ENCODE measurements around the gene PANK3. TPM values are rescaled to one million over a fixed set of nuclear protein-coding genes. Genes with fewer than 3 reads are reported as not detected.
"Not testable (repeated sequence)": the region's sequence is repeated elsewhere in the genome, so short reads cannot be mapped to it uniquely, and the experiment has no call there.

PANK3 gene
- total RNA-seq, 4 donors from 2014 or later = 30.6 to 43.0 (median 35.3) TPM

DNA sequence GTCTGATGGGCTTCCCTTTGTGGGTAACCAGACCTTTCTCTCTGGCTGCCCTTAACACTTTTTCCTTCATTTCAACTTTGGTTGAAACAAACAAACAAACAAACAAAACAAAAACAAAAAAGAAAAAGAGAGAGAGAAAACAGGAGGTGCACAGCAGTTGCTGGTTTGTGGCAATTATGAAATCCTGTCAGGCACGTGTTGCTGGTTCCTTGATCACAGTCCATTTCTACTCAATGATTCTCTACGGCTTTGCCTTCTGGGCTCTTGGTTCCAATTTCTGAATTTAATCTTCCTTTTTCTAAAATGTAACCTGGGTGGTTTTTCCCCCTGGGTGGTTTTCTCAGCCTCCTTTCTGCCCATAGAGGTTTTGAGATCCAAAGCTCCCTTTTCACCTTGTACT lies 17.8 kb upstream of the PANK3 start:
- TF ChIP-seq EP300 (IDR thresholded peaks at IDR 0.05) (no peak), POLR2AphosphoS5 (IDR thresholded peaks at IDR 0.05) (no peak), POLR2A (IDR thresholded peaks at IDR 0.05) (no peak)
- TF ChIP-seq, protein P1, sequence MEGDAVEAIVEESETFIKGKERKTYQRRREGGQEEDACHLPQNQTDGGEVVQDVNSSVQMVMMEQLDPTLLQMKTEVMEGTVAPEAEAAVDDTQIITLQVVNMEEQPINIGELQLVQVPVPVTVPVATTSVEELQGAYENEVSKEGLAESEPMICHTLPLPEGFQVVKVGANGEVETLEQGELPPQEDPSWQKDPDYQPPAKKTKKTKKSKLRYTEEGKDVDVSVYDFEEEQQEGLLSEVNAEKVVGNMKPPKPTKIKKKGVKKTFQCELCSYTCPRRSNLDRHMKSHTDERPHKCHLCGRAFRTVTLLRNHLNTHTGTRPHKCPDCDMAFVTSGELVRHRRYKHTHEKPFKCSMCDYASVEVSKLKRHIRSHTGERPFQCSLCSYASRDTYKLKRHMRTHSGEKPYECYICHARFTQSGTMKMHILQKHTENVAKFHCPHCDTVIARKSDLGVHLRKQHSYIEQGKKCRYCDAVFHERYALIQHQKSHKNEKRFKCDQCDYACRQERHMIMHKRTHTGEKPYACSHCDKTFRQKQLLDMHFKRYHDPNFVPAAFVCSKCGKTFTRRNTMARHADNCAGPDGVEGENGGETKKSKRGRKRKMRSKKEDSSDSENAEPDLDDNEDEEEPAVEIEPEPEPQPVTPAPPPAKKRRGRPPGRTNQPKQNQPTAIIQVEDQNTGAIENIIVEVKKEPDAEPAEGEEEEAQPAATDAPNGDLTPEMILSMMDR (IDR thresholded peaks at IDR 0.05) = no peak
- no peaks in the 10 kb centered on the region for H3K36me3 ChIP-seq
- no peaks in the 10 kb centered on the region for H3K4me1 ChIP-seq
- H3K27me3 ChIP-seq = peaks cover 10% of the 10 kb centered on the region
- 78 to 81% methylated on average over 2 of the region's 2 CpGs for WGBS, 2 donors (ENCODE audit: low coverage in 1 of 2)
- no peak overlapping the region for H3K27ac ChIP-seq
- no peak overlapping the region for H3K4me3 ChIP-seq
- H3K9me3 ChIP-seq = no peaks in the 10 kb centered on the region
- no peak for ATAC-seq

DNA sequence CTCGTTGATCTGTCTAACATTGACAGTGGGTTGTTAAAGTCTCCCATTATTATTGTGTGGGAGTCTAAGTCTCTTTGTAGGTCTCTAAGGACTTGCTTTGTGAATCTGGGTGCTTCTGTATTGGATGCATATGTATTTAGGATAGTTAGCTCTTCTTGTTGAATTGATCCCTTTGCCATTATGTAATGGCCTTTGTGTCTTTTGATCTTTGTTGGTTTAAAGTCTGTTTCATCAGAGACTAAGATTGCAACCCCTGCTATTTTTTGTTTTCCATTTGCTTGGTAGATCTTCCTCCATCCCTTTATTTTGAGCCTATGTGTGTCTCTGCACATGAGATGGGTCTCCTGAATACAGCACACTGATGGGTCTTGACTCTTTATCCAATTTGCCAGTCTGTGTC lies 17.0 kb upstream of the PANK3 start:
- not testable (repeated sequence) for ATAC-seq, H3K36me3 ChIP-seq, H3K4me1 ChIP-seq, H3K27me3 ChIP-seq, H3K27ac ChIP-seq, H3K4me3 ChIP-seq, H3K9me3 ChIP-seq
- WGBS, 2 donors (ENCODE audit: low coverage in 1 of 2) = 20 to 73% methylated on average over 1 of the region's 1 CpG

DNA sequence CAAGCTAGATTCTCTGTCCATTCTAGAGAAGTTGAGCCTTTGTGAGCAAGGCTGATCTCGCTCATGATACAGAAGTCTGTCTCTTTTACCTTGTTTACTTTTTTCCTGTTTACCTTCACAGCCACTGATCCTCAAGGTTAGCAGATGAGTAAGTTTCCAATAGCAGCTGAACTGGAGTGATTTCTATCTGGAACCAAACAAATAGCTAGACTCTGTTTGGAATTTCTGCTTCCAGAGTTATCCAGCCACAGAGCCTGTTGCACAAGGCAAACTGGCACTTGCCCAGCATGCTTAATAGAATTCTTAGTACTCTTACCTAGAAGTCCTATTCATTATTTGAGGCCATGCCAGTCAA lies 12.8 kb upstream of the PANK3 start:
- WGBS, 2 donors (ENCODE audit: low coverage in 1 of 2) = 93 to 100% methylated on average over 1 of the region's 1 CpG
- no peaks in the 10 kb centered on the region for H3K4me1 ChIP-seq
- H3K36me3 ChIP-seq = no peaks in the 10 kb centered on the region
- peaks cover 18% of the 10 kb centered on the region for H3K27me3 ChIP-seq
- no peak for ATAC-seq
- no peak overlapping the region for H3K27ac ChIP-seq
- H3K4me3 ChIP-seq = no peak overlapping the region
- TF ChIP-seq EP300 (IDR thresholded peaks at IDR 0.05) = no peak
- TF ChIP-seq, protein P1 (IDR thresholded peaks at IDR 0.05) = no peak
- TF ChIP-seq POLR2AphosphoS5 (IDR thresholded peaks at IDR 0.05) = no peak
- no peak for TF ChIP-seq POLR2A (IDR thresholded peaks at IDR 0.05)
- H3K9me3 ChIP-seq = no peaks in the 10 kb centered on the region

DNA sequence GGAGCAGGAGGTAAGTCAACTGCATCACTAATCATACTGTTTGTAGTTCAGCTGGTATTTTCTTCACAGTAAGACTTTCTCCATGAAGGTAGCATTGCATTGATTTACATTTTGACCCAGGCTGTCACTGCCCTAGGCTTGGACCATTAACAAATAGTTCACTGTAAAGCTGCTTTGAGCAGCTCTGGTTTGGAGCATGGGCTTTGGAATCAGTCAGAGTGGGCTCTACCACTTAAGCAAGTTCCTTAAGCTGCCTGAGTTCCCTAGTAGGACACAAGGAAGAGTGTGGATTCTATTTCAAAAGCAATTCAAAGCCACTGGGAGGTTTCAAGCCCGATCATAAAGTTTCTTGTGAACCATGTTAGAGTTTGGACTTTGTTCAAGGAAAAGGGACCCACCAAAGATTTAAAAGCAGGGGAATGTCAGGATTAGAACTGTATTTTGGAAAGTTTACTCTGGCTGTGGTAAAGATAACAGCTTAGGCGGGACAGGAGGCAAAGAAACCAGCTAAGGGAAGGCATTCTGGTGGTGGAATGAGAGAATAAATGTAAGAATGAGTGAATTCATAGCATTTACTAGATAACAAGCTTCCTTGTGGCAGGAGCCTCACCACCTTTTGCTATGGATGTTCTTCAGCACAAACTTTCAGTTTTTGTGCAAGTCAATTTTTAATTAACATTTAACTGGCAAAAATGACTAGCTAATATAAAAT lies 12.3 kb upstream of the PANK3 start:
- Histone ChIP-seq H3K4me3 (no peak overlapping the region), H3K4me1 (no peaks in the 10 kb centered on the region), H3K27ac (no peak overlapping the region), H3K36me3 (no peaks in the 10 kb centered on the region), H3K9me3 (no peaks in the 10 kb centered on the region), H3K27me3 (peaks cover 20% of the 10 kb centered on the region)
- no peak for ATAC-seq
- WGBS, 2 donors (ENCODE audit: low coverage in 1 of 2) = 59 to 82% methylated on average over 2 of the region's 2 CpGs
- TF ChIP-seq EP300 (IDR thresholded peaks at IDR 0.05) (no peak), POLR2AphosphoS5 (IDR thresholded peaks at IDR 0.05) (no peak), POLR2A (IDR thresholded peaks at IDR 0.05) (no peak)
- TF ChIP-seq, protein P1 (IDR thresholded peaks at IDR 0.05) = no peak

DNA sequence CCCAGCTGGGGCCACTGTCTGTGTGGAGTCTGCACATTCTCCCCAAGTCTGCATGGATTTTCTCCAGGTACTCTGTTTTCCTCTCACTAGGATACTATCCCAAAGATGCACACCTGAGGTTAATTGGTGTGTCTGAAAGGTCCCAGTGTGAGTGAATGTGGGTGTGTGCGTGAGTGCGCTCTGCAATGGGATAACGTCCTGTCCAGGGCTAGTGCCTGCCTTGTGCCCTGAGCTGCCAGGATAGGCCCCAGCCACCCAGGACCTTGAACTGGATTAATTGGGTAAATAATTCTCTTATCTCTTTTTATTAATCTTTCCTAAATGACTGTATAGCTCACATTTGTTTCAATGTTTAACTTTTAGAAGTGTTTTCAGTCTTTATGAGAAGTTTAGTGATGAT lies 11.5 kb upstream of the PANK3 start:
- 37 to 86% methylated on average over 2 to 3 of the region's 3 CpGs for WGBS, 2 donors (ENCODE audit: low coverage in 1 of 2)
- no peaks in the 10 kb centered on the region for H3K36me3 ChIP-seq
- no peak for TF ChIP-seq POLR2A (IDR thresholded peaks at IDR 0.05)
- TF ChIP-seq EP300 (IDR thresholded peaks at IDR 0.05) = no peak
- TF ChIP-seq, protein P1 (IDR thresholded peaks at IDR 0.05) = no peak
- no peak for TF ChIP-seq POLR2AphosphoS5 (IDR thresholded peaks at IDR 0.05)
- no peaks in the 10 kb centered on the region for H3K4me1 ChIP-seq
- H3K27ac ChIP-seq = no peak overlapping the region
- no peaks in the 10 kb centered on the region for H3K9me3 ChIP-seq
- H3K4me3 ChIP-seq = no peak overlapping the region
- H3K27me3 ChIP-seq = peaks cover 20% of the 10 kb centered on the region
- ATAC-seq = no peak

Measured in gastroesophageal sphincter (tissue), 4 donors.